ENCODE results near the gene RNF167.

Gene RNF167

GRCh38 chr17:4947010-4947410 lies 6.9 kb downstream of the RNF167 start:
- DNase-seq (ENCODE audit: low spot score) = no peak
- TF ChIP-seq CTCF (IDR thresholded peaks at IDR 0.05; ENCODE audit: extremely low read depth, missing control alignments) = no peak

GRCh38 chr17:4947411-4948165 lies 7.5 kb downstream of the RNF167 start:
- TF ChIP-seq CTCF (IDR thresholded peaks at IDR 0.05; ENCODE audit: extremely low read depth, missing control alignments) = no peak
- peak; percentile 81 for DNase-seq (ENCODE audit: low spot score)

GRCh38 chr17:4948166-4948930 lies 8.3 kb downstream of the RNF167 start, which contains the start of gene PFN1:
Gene PFN1 (minus strand): TSS chr17:4948530. CDS start chr17:4948394, 136 bp downstream.
- TF ChIP-seq CTCF (IDR thresholded peaks at IDR 0.05; ENCODE audit: extremely low read depth, missing control alignments) = no peak

GRCh38 chr17:4948931-4949320 lies 8.9 kb downstream of the RNF167 start:
- DNase-seq (ENCODE audit: low spot score) = peak; percentile 93

More at GRCh38 chr17:4948166-4948930, 8.3 kb downstream of the RNF167 start, which contains the start of gene PFN1:
- DNase-seq (ENCODE audit: low spot score) = peak; percentile 94

GRCh38 chr17:4949321-4950074 lies 9.4 kb downstream of the RNF167 start:
- TF ChIP-seq CTCF (IDR thresholded peaks at IDR 0.05; ENCODE audit: extremely low read depth, missing control alignments) = no peak
- DNase-seq (ENCODE audit: low spot score) = peak; percentile 93

More at GRCh38 chr17:4948931-4949320, 8.9 kb downstream of the RNF167 start:
- TF ChIP-seq CTCF (IDR thresholded peaks at IDR 0.05; ENCODE audit: extremely low read depth, missing control alignments) = no peak

- no peak for DNase-seq (ENCODE audit: low spot score)
- TF ChIP-seq CTCF (IDR thresholded peaks at IDR 0.05; ENCODE audit: extremely low read depth, missing control alignments) = no peak
These were observed 10.1 kb downstream of the RNF167 start for GRCh38 chr17:4950075-4950745.
